Endothelial cell of hepatic sinusoid (primary cell): ENCODE measurements around the gene CDH15.

Experiments used
- in situ Hi-C: cut with HindIII; loops from 2 replicates; pipeline ENCODE4 v1.10.0; 2017; ENCODE audit warnings: low sequenced_read_pairs

CDH15 gene, protein sequence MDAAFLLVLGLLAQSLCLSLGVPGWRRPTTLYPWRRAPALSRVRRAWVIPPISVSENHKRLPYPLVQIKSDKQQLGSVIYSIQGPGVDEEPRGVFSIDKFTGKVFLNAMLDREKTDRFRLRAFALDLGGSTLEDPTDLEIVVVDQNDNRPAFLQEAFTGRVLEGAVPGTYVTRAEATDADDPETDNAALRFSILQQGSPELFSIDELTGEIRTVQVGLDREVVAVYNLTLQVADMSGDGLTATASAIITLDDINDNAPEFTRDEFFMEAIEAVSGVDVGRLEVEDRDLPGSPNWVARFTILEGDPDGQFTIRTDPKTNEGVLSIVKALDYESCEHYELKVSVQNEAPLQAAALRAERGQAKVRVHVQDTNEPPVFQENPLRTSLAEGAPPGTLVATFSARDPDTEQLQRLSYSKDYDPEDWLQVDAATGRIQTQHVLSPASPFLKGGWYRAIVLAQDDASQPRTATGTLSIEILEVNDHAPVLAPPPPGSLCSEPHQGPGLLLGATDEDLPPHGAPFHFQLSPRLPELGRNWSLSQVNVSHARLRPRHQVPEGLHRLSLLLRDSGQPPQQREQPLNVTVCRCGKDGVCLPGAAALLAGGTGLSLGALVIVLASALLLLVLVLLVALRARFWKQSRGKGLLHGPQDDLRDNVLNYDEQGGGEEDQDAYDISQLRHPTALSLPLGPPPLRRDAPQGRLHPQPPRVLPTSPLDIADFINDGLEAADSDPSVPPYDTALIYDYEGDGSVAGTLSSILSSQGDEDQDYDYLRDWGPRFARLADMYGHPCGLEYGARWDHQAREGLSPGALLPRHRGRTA

GRCh38 chr16:89171216-89172170 is at the start of gene CDH15:
CDH15 (plus strand) TSS chr16:89171748; CDS start chr16:89171832, 84 bp downstream.
- in situ Hi-C loops = loop anchor here (10.0 kb wide), 1 partner anchor 417 kb away; no protein-coding TSS in a partner anchor

DNA sequence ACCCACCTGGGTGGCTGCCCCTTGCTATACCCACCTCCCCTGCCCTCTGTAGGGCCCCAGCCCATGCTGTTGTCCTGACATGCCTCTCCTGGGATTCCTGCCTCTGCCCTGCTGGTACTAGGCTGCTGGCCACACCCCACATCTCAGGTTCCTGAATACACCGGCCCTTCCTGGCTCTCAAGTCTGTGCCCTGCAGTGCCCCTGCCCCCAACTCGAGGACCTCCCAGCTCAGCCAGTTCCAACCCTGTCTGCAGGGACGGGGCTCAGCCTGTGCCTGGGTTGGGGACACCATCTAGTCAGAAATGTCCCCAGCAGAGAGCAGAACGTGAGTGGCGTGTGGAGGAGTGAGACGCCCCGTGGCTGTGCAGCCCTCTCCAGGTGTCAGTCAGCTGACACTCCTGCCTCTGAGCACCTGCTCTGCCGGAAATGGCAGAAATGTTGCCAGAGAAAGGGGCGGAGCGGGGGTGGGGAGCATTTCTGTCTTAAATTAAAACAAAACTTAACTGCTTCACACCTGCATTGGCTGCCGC is 49.2 kb upstream of the CDH15 start:
- in situ Hi-C loops = no loop called here

GRCh38 chr16:89123001-89123830 is 48.3 kb upstream of the CDH15 start:
- in situ Hi-C loops = no loop called here

DNA sequence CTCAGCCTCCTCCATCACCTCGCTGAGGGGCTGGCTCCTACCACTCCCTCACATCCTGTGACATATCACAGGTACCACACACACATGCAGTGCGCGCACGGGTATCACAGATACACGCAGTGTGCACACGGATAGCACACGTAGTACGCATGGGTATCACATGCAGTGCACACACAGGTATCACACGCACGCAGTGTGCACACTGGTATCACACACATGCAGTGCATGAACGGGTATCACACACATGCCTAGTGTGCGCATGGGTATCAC is 47.8 kb upstream of the CDH15 start:
- in situ Hi-C loops = no loop called here

- in situ Hi-C loops = loop anchor here (5.0 kb wide), 1 partner anchor 82 kb away; no protein-coding TSS in a partner anchor
Measured at GRCh38 chr16:89129378-89129777, 42.2 kb upstream of the CDH15 start.

GRCh38 chr16:89130448-89130847 is 41.1 kb upstream of the CDH15 start:
- in situ Hi-C loops = no loop called here

DNA sequence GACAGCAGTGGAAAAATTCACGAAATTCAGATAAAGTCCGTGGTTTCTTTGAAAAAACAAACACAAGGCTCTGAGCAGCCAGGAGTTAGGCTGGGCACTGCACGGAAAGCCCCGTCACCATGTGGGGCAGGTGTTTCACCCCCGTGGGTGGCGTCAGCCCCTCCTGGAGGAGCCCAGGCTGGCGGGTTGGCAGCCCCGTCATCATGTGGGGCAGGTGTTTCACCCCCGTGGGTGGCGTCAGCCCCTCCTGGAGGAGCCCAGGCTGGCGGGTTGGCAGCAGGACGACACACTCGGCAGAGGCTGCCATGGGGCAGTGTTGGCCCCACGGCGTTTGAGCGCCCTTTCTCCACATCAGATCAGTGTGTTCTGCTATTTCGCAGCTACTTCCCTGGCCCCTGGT is 39.8 kb upstream of the CDH15 start:
- in situ Hi-C loops = no loop called here

- in situ Hi-C loops = no loop called here
Measured at GRCh38 chr16:89132194-89133005, 39.1 kb upstream of the CDH15 start.

DNA sequence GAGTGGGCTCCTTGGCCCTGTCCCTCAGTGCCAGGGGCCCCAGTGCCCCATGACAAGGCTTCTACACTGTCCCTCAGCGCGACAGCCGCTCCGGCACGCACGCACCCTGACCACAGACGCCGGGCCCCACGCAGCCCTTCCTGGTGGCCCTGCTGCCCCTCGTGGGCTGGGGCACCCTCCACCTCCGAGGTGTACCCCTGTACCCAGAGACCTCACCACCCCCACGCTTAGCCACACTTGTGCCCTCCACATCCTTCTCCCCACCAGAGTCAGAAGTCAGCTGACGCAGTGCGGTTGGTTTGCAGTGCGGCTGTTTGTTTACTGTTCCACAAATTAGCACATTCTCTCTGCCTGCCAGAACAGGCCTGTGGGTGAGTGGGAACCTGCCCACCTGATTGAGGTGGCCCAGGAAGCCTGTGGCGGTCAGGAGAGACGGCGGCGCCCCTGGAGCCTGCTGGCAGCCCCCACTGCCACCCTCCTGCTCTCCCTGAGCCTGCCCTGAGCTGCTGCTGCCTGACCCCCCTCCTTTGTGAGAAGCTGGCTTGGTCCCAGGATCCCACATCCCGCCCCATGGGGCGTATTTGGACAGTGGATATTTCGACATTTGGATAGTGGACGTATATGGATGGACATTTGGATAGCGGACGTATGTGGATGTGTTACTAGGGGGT is 38.0 kb upstream of the CDH15 start:
- in situ Hi-C loops = no loop called here

GRCh38 chr16:89134269-89134668 is 37.3 kb upstream of the CDH15 start:
- in situ Hi-C loops = no loop called here

DNA sequence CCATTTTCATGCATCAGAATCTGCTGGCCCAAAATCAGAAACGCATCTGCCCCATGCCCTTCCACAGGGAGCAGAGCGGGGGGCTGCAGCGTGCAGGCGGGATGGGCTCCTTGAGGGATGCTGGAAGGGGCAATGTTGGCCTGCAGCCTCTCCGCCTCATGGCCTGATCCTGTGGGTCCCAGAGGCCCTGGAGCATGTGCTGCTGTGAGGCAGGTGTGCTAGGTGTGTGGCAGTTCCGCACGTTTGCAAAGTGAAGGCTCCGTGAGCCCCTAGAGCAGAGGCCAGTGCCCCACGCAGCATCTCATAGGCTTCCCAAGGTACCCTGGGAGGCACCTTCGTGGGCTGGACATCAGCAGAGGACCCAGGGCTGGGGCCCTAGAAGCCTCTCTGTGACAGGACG is 36.4 kb upstream of the CDH15 start:
- in situ Hi-C loops = no loop called here

- in situ Hi-C loops = no loop called here
Measured at GRCh38 chr16:89135971-89136765, 35.4 kb upstream of the CDH15 start.

- in situ Hi-C loops = no loop called here
Measured at GRCh38 chr16:89136931-89137330, 34.6 kb upstream of the CDH15 start.

GRCh38 chr16:89137666-89138512 is 33.7 kb upstream of the CDH15 start:
- in situ Hi-C loops = no loop called here

DNA sequence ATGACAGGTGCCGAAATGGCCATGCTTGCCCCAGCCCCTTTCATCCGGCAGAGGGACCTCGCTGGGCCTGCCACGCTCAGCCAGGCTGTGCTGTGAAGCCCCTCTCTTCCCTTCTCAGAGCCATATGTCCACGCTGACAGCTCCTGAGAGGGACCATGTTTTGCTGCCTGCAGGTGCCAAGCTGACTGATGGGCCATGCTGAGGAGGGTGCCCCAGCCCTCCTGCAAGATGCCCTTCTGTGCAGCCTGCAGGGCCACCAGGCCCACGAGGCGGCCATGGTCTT is 33.1 kb upstream of the CDH15 start:
- in situ Hi-C loops = no loop called here

- in situ Hi-C loops = no loop called here
Measured at GRCh38 chr16:89138843-89139520, 32.6 kb upstream of the CDH15 start.
